ENCODE measurements around the gene TUBB4A. TPM values are rescaled to one million over a fixed set of nuclear protein-coding genes. Genes with fewer than 3 reads are reported as not detected.

Gene TUBB4A
- total RNA-seq, 4 donors from 2014 or later: 2.1 to 13.9 (median 3.4) TPM

- peaks cover 10% of the 10 kb centered on the region for H3K4me1 ChIP-seq
- no peaks in the 10 kb centered on the region for H3K36me3 ChIP-seq
- H3K27ac ChIP-seq: no peak overlapping the region
- no peak for DNase-seq (ENCODE audit: low spot score in 2 of 2)
- H3K9me3 ChIP-seq: peaks cover 4% of the 10 kb centered on the region
- 91% methylated on average over 13 of the region's 19 CpGs for WGBS
- H3K27me3 ChIP-seq: peaks cover 10% of the 10 kb centered on the region
- TF ChIP-seq POLR2AphosphoS5 (IDR thresholded peaks at IDR 0.05) (no peak), EP300 (IDR thresholded peaks at IDR 0.05) (no peak), POLR2A (IDR thresholded peaks at IDR 0.05) (no peak)
- TF ChIP-seq, protein P1, sequence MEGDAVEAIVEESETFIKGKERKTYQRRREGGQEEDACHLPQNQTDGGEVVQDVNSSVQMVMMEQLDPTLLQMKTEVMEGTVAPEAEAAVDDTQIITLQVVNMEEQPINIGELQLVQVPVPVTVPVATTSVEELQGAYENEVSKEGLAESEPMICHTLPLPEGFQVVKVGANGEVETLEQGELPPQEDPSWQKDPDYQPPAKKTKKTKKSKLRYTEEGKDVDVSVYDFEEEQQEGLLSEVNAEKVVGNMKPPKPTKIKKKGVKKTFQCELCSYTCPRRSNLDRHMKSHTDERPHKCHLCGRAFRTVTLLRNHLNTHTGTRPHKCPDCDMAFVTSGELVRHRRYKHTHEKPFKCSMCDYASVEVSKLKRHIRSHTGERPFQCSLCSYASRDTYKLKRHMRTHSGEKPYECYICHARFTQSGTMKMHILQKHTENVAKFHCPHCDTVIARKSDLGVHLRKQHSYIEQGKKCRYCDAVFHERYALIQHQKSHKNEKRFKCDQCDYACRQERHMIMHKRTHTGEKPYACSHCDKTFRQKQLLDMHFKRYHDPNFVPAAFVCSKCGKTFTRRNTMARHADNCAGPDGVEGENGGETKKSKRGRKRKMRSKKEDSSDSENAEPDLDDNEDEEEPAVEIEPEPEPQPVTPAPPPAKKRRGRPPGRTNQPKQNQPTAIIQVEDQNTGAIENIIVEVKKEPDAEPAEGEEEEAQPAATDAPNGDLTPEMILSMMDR (IDR thresholded peaks at IDR 0.05): no peak
- no peak overlapping the region for H3K4me3 ChIP-seq
These were observed 6.2 kb downstream of the TUBB4A start for GRCh38 chr19:6495947-6496346.

- DNase-seq (ENCODE audit: low spot score in 2 of 2): no peak
- Histone ChIP-seq H3K4me1 (peaks cover 8% of the 10 kb centered on the region), H3K4me3 (no peak overlapping the region), H3K27ac (no peak overlapping the region), H3K9me3 (peaks cover 4% of the 10 kb centered on the region), H3K36me3 (no peaks in the 10 kb centered on the region), H3K27me3 (no peaks in the 10 kb centered on the region)
- TF ChIP-seq, protein P1 (IDR thresholded peaks at IDR 0.05): no peak
- TF ChIP-seq POLR2AphosphoS5 (IDR thresholded peaks at IDR 0.05) (no peak), POLR2A (IDR thresholded peaks at IDR 0.05) (no peak), EP300 (IDR thresholded peaks at IDR 0.05) (no peak)
- WGBS: 81% methylated on average over 8 of the region's 8 CpGs
These were observed 7.6 kb downstream of the TUBB4A start for GRCh38 chr19:6494438-6495036.

DNA sequence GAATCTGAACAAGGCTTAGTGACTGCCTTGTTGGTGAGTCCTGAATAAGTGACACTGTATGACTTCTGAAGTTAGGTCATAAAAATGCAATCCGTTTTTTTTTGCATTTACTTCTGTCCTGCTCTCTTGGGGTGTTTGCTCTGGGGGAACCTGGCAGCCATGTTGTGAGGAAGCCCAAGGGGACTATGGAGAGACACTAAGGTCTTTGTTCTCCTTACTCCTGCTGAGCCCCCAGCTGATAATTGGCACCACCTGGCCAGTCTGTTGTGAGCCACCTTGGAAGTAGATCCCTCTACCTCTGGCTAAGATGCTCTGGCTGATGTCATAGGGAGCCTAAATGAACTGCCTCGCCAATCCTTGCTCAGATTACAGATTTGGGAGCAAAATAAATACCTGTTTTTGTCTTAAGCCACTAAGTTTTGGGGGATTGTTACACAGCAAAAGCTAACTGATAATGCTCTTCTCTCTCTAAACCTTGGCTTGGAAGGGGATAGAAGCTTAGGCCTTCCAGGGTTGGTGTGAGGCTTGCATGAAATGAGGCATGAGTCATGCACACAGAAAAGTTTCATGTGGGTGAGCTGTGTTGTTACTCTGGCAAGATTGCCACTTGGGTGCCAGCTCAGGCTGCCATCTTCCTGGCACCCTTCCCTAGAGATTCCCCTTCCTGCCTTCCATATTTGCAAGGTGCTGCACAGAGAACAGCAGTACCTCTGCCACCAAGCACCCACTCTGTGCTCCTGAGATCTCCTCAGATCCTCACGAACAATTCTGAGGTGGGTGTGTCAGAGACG, 10.1 kb downstream of the TUBB4A start:
- Histone ChIP-seq H3K4me1 (no peaks in the 10 kb centered on the region), H3K4me3 (no peak overlapping the region), H3K36me3 (no peaks in the 10 kb centered on the region), H3K9me3 (peaks cover 4% of the 10 kb centered on the region), H3K27me3 (no peaks in the 10 kb centered on the region), H3K27ac (no peak overlapping the region)
- DNase-seq (ENCODE audit: low spot score in 2 of 2): no peak
- WGBS: 80% methylated on average over 4 of the region's 4 CpGs
- TF ChIP-seq EP300 (IDR thresholded peaks at IDR 0.05): no peak
- TF ChIP-seq, protein P1 (IDR thresholded peaks at IDR 0.05): no peak
- no peak for TF ChIP-seq POLR2A (IDR thresholded peaks at IDR 0.05)
- no peak for TF ChIP-seq POLR2AphosphoS5 (IDR thresholded peaks at IDR 0.05)

DNA sequence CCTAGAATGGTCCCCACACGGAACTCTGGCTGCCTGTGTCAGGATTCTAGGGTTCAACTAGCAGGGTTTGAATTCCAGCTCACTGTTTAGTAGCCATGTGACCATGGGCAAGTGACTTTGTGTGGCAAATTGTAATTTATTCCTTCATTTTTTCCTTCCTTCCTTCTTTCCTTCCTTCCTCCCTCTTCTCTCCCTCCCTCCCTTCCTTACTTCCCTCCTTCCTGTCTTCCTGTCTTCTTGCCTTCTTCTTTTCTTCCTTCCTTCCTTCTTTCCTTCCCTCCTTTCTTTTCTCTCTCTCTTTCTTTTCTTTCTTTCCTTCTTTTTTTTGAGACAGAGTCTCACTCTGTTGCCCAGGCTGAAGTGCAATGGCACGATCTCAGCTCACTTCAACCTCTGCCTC, 12.0 kb downstream of the TUBB4A start:
- peaks cover 4% of the 10 kb centered on the region for H3K9me3 ChIP-seq
- H3K36me3 ChIP-seq: no peaks in the 10 kb centered on the region
- no peak overlapping the region for H3K4me3 ChIP-seq
- no peak for DNase-seq (ENCODE audit: low spot score in 2 of 2)
- 65% methylated on average over 2 of the region's 2 CpGs for WGBS
- no peak overlapping the region for H3K27ac ChIP-seq
- TF ChIP-seq, protein P1 (IDR thresholded peaks at IDR 0.05): no peak
- TF ChIP-seq POLR2AphosphoS5 (IDR thresholded peaks at IDR 0.05): no peak
- TF ChIP-seq POLR2A (IDR thresholded peaks at IDR 0.05): no peak
- no peak for TF ChIP-seq EP300 (IDR thresholded peaks at IDR 0.05)
- no peaks in the 10 kb centered on the region for H3K27me3 ChIP-seq
- no peaks in the 10 kb centered on the region for H3K4me1 ChIP-seq

GRCh38 chr19:6489278-6490061, 12.6 kb downstream of the TUBB4A start:
- TF ChIP-seq, protein P1 (IDR thresholded peaks at IDR 0.05): no peak
- TF ChIP-seq EP300 (IDR thresholded peaks at IDR 0.05) (no peak), POLR2AphosphoS5 (IDR thresholded peaks at IDR 0.05) (no peak), POLR2A (IDR thresholded peaks at IDR 0.05) (no peak)
- no peaks in the 10 kb centered on the region for H3K36me3 ChIP-seq
- no peak for DNase-seq (ENCODE audit: low spot score in 2 of 2)
- 57% methylated on average over 15 of the region's 15 CpGs for WGBS
- H3K4me1 ChIP-seq: no peaks in the 10 kb centered on the region
- no peaks in the 10 kb centered on the region for H3K27me3 ChIP-seq
- peaks cover 4% of the 10 kb centered on the region for H3K9me3 ChIP-seq
- H3K4me3 ChIP-seq: no peak overlapping the region
- no peak overlapping the region for H3K27ac ChIP-seq
